ENCODE results near the gene CREB5.
"Not testable (repeated sequence)": the region's sequence is repeated elsewhere in the genome, so short reads cannot be mapped to it uniquely, and the experiment has no call there.

CREB5 gene

GRCh38 chr7:28793381-28794085 is 381.2 kb downstream of the CREB5 start:
- DNase-seq = no peak

DNA sequence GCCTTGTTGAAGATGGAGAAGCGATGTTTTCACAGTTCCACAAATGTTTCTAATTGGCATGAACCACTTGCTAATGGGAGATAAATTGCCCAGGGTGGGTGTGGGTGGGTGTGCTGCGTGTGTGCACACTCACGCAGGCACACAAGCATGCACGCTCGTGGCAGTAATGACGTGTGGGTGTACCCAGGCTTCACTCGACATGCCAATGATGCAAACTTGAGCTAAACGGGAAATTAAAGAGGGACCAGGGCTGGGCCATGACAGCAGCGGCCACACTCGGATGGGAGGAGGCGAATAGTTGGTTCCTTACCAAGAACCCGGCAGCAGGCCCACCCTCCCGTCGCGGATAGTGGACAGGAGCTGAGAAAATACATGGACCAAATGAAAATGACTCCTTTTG is 386.0 kb downstream of the CREB5 start:
- no peak for DNase-seq

- no peak for DNase-seq
These were observed 387.3 kb downstream of the CREB5 start for GRCh38 chr7:28799619-28800018.

DNA sequence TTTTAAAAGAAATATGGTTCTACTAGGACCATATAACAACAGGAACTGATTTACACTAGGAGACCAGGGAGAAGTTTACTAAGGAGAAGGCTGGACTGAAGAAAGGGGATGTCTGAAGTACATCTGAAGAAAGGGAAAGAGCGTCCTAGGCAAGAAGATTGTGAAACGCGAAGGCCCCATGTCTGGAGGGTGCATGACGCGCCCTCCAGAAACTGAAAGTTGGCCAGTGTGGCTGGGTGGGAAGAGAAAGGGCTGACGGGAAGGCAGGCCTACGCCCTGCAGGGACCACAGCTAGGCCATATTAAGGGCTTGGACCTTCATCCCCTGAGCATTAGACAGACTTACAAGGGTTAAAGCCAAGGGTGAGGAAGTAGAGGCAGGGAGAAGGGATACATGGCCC is 387.8 kb downstream of the CREB5 start:
- DNase-seq = no peak

DNA sequence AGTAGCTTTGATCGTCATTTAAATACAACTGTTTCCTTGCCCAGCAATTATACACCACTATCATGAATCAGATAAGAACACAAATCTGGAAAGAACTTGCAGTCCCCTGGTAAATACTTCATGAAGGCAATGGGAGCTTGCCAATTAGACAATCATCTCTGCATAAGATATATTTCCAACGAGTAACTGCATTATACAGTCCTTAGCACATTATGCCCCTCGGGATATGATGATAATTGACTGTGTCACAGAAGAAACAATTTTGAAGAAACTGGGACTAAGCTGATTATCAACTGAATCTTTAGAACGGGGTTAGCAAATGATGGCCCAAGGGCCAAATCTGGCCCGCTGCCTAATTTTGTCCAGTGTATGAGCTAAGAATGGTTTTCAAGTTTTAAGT is 390.1 kb downstream of the CREB5 start:
- DNase-seq = no peak

GRCh38 chr7:28804157-28804556 is 391.8 kb downstream of the CREB5 start:
- no peak for DNase-seq

DNA sequence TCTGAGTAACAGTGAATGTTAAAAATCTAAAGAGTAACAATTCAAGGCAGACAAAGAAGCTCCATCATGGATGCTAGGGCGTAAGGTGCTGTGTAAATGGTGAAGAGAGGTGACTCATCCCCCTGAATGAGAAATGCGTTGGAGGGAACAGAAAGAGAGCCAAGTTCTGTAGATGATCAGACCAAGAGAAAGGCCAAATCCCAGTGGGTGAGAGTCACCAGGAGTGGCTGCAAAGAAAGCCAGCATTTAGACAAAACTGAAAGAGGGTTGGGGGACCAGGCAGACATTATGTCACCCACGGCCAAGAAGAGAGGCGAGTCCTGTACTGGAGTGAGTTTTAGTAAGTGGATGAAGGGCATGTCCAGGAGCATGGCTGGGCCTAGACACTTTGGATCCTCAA is 392.7 kb downstream of the CREB5 start:
- no peak for DNase-seq

GRCh38 chr7:28806841-28807240 is 394.5 kb downstream of the CREB5 start:
- no peak for DNase-seq

DNA sequence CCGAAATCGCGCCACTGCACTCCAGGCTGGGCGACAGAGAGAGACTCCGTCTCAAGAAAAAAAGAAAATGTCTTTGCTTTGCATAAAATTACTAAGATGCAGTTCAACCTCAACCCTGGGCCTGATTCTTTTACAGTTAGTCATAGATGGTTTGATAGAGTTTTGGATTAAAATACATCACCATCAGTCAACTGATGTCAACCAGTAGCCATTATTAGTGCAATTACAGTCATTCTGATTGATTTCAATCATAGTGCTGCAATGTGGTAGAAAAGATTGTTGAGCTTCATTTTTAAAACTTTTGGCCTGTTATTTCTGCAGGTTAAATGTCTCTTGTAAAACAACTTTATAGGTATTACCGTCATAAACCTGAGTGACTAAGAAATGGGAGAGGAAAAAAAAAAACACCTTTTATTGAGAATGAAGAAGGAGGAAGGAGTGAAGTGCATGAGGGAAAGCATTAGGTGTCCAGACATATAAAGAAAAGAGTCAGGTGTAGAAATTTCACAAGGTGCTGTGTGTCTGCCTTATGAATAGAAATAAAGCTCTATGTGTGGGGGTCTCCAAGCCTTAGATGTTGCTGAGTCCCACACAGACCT is 395.2 kb downstream of the CREB5 start:
- no peak for DNase-seq

GRCh38 chr7:28808796-28809533 is 396.6 kb downstream of the CREB5 start:
- DNase-seq = no peak

GRCh38 chr7:28811008-28811407 is 398.7 kb downstream of the CREB5 start:
- no peak for DNase-seq

DNA sequence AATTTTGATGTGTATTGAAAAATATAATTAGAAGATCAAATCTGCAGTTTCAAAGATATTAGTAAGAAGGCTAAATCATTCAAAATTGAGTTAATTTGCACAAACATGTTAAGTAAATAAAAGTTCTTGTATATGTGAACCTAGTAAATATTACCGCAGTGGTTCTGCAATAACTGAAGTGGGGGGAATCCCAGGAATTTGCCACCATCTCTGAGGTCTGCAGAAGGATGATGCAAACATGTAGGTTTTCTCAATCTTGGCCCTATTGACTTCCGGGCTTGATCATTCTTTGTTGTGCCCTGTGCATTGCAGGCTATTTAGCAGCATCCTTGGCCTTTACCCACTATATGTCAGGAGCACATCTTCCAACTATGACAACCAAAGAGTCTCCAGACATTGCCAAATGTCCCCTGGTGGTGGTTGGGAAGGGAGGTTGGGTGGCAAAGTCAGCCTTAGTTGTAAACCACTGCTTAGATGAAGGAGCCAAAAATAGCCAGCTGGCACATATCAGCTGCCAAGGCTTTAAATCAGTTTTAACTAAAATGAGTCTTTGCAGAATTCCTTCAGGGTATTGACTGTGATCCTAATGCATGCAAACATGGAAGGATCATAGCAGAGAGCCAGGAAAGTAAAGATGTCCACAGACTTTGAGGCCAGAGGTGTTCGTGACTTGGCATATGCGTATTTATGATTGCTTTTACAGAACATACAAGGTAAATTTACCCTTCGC is 399.5 kb downstream of the CREB5 start:
- no peak for DNase-seq

GRCh38 chr7:28812616-28813015 is 400.3 kb downstream of the CREB5 start:
- no peak for DNase-seq

DNA sequence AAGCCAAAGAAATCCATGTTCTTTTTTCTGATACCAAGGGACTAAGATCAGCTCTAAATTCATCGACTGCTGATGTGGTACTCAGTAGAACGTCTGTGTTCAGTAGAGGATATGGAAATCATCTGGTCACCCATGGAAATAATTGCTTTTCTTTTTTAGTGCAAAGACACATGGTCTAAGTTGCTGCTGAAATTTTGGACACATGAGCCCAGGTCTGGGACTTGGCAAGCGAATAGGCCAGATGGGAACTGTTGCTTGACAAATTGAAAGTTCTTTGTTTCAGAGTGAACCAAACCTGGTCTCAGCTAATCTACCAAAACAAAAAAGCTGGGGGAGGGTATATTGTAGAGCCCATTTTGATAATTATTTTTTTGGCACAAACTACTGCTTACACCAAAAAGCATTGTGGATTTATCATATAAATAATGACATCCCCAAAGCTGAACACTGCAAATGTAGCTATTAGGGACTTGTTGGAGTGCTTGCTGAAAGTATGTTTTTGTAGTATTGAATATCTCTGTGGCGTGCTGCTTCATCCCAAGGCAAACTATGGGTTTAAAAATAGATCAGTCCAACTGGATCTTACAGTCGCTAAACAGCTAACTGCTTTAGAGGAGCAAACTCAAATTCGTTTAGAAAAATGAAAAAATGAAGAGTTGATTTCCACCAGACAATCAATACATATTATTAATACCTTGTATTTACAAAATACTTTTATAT is 401.1 kb downstream of the CREB5 start:
- DNase-seq = no peak

DNA sequence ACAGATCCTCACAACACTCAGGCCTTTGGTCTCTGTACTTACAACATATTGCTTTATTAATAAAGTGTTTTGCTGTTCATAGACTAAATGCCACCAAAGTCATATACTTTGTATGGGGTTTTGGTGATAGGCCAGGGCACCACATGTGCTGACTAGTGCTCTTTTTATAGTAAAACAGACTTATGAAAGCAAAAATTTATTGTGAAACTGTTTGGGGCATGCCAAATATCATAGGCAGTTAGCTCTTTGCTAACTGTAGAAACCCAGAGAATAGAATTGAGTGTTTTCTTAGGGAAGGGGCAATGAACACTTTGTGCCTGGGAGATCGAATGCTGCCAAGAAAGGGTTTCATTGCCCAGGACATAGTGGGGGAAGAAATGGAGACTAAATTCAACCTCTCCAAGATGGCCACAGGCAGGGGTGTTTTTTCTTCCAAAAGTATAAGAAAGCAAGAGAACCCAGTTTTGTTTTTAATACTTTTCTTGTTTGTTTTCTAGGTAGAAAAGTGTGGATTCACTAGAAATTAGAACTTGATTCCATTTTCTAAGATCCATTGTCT is 403.1 kb downstream of the CREB5 start:
- no peak for DNase-seq

DNA sequence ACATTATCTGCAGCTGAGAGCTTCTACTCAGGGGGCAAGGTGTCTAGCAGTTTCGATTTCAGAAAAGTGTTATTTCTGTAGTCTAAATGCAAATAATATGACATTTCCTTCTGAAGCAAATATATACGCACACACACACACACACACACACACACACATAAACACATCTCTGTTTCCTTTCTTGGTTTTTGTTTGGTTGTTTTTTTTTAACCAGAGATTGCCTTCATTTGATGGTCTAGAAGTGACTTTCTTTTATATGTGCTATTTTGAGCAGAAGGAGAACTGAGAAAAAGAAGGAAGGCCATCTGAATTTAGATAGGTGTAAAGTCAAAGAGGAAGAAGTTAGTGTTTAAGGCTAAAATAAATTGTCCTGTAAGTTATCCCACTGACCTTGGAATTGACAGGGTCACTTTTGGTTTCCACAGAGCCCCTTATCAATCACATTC is 403.6 kb downstream of the CREB5 start:
- no peak for DNase-seq

- no peak for DNase-seq
These were observed 406.7 kb downstream of the CREB5 start for GRCh38 chr7:28818996-28819395.

DNA sequence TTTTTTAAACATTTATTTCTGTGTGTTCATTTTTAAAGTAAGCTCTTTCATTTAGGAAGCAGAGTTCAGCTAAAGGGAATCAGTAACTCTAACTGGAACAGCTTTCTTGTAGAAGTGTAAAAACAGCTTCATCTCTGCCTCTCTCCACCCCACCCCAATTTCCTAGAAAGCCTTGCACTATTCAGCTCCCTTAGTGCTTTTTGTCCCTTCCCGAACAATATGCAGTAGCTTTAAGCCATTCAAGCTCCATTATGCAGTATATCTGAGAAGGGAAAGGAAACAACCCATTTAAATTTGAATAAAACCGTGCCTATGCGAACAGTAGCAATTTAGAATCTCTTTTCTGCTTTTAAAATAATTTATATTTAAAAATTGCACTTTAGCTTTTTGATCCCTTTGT is 411.3 kb downstream of the CREB5 start:
- DNase-seq = no peak

GRCh38 chr7:28825817-28826448 is 413.6 kb downstream of the CREB5 start:
- not testable (repeated sequence) for DNase-seq

DNA sequence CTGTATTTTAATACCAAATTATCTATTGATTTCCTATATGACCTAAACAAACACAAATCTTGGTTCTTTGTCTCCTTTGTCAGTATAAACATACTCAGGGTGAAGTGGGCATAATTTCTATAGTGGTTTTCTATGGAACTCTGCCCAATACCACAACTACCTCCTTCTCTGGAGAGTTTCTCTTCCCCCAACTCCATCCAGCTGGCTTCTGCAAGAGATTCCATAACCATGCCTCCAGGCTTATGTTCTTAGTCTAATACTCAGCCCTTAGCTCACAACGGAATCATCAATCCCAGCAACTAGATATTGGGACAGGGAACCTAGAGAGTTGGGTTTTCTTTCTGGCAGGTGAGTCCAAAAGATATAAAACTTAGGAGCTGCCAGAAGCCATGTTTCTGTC is 418.5 kb downstream of the CREB5 start:
- DNase-seq = no peak

GRCh38 chr7:28832669-28833068 is 420.4 kb downstream of the CREB5 start:
- no peak for DNase-seq

DNA sequence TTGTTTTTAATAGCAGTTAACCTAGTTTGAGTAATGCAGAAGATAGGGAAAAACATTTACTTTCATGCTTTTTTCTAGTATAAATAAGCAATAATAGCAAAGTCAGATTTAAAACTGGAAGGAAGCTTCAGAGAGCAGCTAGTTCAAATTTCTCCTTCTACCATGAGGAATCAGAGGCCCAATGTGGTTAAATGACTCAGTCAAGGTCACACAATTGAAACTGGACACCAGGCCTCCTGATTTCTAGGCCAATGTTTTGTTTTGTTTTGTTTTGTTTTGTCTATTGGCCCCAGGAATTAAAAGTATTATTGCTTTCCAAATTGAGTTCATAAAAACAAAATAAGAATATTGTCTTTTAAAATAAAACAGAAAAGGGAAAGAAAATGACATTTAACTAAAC is 423.5 kb downstream of the CREB5 start:
- no peak for DNase-seq

Data from activated CD4-positive, alpha-beta T cell treated with anti-CD3 and anti-CD28 coated beads, Interleukin-2, amount 50 U/mL, for 48 hours (primary cell).